Retinal pigment epithelial cell (primary cell): ENCODE data around the gene SECTM1.

Source experiments
- DNase-seq: peaks from one replicate; pipeline ENCODE4 v3.0.0-alpha.2; 2010; ENCODE audit warnings: low read depth
- H3K4me3 ChIP-seq: 2 replicates; pipeline ENCODE4 v1.5.1; 2011; ENCODE audit warnings: mild to moderate bottlenecking, low read length, control low read depth, moderate library complexity
- CTCF ChIP-seq: conservative IDR thresholded peaks from 2 replicates; pipeline ENCODE4 v1.5.1; 2011; ENCODE audit warnings: low read depth, low read length, control low read depth, inconsistent platforms

Gene SECTM1

GRCh38 chr17:82294064-82294773, 39.3 kb downstream of the SECTM1 start:
- TF ChIP-seq CTCF: no peak
- DNase-seq: no peak
- H3K4me3 ChIP-seq: no peak overlapping the region

DNA sequence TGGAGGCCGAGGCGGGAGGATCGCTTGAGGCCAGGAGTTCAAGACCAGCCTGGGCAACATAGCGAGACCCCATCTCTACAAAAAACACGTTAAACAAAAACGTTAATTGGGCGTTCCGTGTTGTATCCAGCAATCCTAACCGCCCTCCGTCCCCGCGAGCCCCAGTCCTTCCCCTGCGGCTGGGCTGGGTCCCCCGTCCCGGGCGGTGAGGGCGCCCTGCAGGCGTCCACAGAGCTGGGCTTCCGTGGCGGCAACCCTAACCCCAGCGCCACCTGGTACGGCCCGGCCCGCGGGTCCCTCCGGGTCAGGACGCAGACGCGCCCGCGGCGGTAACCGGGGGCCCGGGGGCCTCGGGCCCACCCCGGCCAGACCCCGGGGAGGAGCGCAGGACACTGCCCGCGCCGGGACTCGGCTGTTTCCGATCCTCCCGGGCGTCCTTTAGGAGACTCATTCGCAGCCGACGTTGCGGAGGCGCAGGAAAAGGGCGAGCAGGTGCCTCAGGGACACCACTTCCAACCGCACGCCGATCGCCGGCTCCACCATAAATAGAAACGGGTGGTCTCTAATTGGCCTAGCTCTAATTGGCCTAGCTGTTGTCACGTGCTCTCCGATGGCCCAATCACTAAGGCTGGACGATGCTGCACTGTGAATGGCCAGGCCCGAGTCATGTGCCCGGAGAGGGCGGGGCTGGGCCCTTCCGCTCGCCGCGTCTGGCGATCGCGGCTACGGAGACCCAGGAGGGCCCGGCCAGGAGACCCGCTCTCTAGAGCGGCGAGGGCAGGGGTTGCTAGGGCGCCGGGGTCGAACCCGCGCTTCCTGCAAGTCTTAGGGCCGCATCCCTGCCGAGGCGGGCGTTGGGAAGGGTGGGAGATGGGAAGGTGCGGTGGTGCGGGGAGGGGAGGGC, 41.1 kb downstream of the SECTM1 start:
- no peak for TF ChIP-seq CTCF
- peak; percentile 96 for DNase-seq
- H3K4me3 ChIP-seq: peak overlapping the region; percentile 64

GRCh38 chr17:82291582-82292250, 41.9 kb downstream of the SECTM1 start:
- no peak for DNase-seq
- TF ChIP-seq CTCF: no peak
- H3K4me3 ChIP-seq: peak overlapping the region; percentile 64

DNA sequence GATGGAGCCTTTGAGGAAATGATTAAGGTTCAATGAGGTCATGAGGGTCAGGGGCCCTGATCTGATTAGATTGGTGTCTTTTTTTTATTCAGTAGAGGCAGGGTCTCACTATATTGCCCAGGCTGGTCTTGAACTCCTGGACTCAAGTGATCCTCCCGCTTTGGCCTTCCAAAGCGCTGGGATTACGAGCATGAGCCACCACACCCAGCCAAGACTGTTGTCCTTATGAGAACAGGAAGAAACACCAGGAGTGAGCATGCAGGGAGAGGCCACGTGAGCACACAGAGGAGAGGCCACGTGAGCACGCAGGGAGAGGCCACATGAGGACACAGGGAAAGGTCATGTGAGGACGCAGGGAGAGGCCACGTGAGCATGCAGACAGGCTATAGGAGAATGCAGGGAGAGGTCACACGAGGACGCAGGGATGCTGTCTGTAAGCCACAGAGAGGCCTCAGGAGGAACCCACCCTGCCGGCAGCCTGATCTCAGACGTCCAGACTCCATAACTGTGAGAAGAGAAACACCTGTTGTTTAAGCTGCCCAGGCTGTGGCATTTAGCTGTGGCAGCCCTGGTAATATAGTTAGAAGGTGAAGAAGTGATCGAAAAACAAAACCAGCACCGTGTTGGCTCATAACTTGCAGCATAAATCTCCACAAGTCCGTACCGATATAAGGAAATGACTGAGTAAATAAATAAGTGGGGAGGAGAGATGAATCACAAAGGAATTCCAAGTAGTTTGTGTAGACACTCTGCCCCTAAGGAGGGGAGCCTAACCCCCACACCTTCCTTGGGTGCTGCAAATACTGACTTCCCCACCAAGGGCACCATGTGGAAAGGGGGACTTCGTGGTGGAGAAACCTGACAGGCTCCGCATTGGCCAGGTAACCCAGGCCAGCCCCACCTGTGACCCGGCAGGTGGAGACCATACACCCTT, 45.4 kb downstream of the SECTM1 start:
- H3K4me3 ChIP-seq: no peak overlapping the region
- DNase-seq: no peak
- TF ChIP-seq CTCF: no peak

GRCh38 chr17:82287013-82287867, 46.3 kb downstream of the SECTM1 start:
- no peak for TF ChIP-seq CTCF
- no peak for DNase-seq
- H3K4me3 ChIP-seq: no peak overlapping the region

DNA sequence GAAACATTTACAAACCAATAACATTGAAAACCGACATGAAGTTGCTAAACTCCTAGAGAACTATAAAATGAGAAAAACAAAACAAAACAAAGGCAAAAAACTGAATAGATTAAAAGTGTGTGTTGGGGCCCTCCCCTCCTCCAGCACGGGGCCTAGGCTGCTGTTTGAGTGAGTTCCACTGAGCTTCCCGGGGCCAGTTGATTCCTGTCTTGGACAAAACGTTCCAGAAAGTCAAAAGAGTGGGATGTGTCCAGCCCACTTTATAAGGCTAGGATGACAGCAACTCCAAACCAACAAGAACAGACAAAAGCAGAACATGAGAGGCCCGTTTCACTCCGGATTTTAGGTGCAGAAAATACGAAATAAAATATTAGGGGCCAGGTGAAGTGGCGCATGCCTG, 48.4 kb downstream of the SECTM1 start:
- no peak for DNase-seq
- no peak overlapping the region for H3K4me3 ChIP-seq
- no peak for TF ChIP-seq CTCF
